Fibroblast of skin of left quadriceps (primary cell): ENCODE results near the gene SPOCK1.
"Not testable (repeated sequence)": the region's sequence is repeated elsewhere in the genome, so short reads cannot be mapped to it uniquely, and the experiment has no call there.

Experiments used
- DNase-seq, 2 experiments: peaks; one replicate each; pipeline ENCODE4 v3.0.0-alpha.2; 2013; ENCODE audit warnings: low read depth in 2 of 2

The SPOCK1 gene

DNA sequence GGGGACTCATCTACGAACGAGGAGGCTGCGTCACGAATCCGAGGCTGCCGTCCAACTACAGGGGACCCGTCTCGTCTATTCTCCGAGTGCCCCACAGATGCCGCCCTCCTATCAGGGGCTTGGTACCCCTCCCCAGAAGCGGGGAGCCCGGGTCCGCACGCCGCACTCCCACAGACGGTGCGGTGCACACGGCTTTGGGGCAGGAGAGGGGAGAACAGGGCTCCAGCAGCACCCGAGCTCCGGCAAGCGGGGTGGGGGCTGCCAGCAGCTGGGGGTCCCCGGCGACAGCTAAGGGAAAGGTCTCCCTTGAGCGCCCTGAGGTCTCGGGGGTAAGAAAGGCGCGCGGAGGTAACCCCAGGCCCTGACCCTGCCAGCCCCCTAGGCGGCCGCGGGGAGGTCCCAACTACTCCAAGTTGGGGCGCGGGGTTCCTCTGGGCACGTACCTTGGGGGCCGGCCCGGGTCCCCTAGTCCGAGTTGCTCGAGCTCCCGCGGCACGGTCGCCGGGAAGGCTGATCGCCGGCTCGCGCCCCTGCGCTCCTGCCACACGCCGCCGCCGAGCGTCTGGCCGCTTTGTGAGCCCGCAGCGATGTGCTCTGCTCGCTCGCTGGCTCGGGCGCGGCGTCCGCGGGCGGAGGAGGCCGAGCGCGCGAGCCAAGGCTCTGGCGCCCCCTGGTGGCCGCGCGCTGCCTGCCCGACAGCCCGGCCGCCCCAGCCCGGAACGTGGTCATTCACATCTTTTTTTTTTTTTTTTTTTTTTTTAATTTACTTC is at the start of gene SPOCK1:
TSS of gene SPOCK1 (minus strand) at position 591 of the 770 bp plus-strand sequence.
- peak; percentile 46 to 52 for DNase-seq

DNA sequence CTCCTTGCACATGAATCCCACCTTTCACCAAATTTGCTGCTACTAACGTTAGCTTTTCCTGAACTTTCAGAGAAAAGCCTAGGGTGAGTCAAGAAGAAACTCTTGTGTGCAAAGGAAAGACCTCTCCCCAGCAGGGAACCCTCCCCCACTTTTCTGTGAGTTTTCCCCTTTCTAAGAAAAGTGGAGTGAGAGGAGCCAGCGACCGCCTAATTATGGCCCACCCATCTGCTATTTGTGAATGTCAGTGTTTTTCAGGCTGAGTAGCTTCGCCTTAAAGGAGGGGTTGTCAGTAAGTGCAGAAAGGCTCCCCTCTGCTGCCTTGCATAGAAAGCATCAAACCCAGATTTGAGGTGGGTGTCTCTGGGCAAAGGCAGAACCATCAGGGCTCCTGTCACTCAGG is 46.8 kb upstream of the SPOCK1 start:
- DNase-seq = no peak

DNA sequence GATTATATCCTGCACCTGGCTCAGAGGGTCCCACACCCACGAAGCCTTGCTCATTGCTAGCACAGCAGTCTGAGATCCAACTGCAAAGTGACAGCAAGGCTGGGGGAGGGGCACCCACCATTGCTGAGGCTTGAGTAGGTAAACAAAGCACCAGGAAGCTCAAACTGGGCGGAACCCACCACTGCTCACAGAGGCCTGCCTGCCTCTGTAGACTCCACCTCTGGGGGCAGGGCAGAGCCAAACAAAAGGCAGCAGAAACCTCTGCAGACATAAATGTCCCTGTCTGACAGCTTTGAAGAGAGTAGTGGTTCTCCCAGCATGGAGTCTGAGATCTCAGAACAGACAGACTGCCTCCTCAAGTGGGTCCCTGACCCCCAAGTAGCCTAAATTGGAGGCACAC is 36.3 kb upstream of the SPOCK1 start:
- not testable (repeated sequence) for DNase-seq

DNA sequence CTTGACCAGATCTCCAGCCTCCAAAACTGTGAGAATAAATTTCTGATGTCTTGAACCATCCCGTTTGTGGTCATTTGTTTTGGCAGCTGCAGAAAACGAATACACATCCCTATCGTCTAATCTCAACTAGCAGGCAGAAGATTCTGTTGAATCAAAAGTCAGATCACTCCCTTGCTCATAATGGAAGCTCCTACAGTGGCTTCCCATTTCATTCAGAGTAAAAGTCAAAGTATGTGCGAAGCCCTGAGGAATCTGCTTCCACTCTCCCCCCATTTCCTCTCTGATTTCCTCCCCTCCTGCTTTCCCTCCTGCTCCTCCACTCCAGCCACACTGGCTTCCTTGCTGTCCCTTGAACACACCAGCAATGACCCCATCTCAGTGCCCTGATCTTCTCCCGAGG is 34.8 kb upstream of the SPOCK1 start:
- DNase-seq = no peak

DNA sequence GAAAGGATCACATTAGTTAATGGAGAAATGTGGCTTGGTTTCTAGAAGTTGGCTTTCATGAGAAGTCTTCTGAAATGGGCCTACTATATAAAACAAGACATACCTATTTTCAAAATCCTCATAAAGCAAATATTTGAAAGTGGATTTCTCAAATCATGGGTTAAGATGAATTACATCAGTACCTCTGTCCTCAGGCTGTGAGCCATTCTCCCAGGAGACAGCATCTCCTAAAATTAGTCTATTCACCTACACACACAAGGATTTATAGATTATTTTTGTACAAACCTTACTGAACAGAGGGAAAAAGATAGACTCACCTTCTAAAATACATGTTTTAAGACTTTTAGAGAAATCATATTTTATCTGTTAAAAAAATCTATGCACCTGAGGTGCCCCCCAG is 32.1 kb upstream of the SPOCK1 start:
- no peak for DNase-seq

DNA sequence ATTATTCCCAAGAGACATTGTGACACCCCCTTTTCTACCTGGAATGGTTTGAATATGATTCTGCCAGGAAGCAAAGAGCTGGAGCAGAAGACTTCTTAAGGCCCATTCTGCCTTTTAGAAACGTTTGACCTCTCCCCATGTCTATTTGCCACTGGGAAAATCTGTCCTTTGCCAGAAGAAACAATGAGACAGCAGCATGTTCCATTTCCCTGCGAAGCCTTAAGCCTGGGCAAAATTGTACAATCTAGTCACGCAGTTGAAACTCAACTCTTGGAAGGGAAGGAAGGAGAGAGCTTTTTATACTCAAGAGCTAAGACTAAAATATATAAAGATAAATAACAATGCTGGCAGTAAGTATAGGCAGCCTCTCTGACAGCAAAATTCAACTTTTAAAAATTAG is 22.1 kb upstream of the SPOCK1 start:
- no peak for DNase-seq

DNA sequence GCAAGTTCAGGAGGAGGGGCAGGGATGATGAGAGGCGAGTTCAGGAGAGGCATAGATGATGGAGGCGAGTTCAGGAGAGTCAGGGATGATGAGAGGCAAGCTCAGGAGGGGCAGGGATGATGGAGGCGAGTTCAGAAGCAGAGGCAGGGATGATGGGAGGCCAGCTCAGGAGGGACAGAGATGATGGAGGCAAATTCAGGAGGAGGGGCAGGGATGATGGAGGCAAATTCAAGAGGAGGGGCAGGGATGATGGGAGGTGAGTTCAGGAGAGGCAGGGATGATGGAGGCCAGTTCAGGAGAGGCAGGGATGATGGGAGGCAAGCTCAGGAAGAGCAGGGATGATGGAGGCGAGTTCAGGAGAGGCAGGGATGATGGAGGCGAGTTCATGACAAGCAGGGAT is 17.8 kb upstream of the SPOCK1 start:
- no peak for DNase-seq

DNA sequence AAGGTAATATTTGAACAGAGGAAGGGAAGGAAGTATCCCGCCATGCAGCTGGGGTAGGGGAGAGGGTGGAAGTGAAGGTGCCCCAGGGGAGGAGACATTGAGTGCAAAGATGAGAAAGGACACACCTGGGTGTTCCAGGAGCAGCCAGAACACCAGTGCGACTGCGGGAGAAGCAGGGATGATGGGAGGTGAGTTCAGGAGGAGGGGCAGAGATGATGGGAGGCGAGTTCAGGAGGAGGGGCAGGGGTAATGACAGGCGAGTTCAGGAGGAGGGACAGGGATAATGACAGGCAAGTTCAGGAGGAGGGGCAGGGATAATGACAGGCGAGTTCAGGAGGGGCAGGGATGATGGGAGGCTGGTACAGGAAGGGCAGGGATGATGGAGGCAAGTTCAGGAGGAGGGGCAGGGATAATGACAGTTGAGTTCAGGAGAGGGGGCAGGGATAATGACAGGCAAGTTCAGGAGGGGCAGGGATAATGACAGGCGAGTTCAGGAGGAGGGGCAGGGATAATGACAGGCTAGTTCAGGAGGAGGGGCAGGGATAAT is 17.2 kb upstream of the SPOCK1 start:
- DNase-seq = no peak

DNA sequence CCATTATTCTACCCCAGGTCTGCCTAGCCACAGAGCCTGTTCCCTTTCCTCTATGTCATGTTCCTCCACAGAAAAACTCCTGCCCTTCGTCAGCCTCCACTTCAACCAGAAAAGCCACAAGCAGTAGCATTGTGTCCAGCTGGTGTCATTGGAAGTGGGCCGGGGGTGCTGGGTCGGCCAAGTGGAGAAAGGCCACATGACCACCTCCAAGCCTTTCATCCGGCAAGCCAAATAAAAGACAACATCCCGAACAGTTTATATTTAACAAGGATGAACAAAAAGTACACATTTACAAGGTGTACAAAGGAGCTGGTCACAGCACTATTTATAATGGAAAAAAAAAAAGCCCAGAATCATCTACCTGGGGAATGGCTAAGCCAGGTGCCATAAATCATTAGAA is 16.1 kb upstream of the SPOCK1 start:
- DNase-seq = no peak

DNA sequence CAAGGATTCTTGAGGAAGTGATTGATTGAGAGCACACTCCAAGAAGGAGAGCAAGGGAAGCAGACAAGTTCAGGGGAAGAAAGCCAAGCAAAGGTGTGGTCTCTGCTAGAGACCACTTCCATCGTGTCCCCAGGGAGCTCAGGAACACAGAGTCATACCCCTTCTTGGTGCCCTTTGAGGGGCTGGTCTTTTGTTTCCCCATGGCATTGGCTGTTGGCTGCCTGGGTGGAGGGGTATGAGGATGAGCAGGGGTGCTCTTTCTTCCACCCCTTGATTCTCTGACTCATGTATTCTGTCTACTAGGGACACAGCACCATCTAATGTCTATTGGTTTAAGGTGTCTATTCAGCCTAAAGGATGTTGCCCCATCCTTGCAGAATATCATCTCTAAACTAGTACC is 11.5 kb upstream of the SPOCK1 start:
- no peak for DNase-seq

DNA sequence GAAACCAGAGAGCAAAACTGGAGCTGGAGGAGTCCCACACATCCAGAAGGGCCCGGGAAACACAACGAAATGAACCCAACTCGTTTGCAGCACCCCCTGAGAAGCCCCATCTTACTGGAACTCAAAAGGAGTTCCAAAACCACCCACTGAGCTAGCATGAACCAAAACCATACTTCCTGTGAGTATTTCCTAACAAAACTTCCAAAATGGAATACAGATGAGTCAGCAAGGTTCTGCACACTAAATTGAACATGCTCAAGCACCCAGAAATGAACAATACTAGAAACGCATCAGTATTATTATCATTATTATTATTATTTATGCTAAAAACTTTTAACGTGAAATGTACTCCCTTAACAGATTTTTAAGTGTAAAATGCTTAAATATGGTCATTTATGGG is 8.0 kb upstream of the SPOCK1 start:
- no peak for DNase-seq

DNA sequence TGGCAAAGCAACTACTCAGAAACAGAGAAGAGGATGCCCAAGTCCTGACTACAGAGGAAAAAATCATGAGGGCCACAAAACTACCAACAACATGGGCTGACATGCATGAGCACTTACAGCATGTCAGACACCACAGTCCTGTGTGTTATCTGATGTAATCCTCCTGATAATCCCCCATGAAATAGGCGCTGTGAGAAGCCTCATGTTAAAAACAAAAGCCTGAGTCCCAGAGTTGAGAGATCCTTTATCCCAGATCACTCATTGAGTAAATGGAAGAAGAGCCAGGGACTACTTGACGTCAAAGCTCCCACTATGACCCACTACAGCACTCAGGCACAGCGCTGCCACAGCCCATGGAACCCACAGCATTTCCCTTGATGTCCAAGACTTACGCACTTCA is 7.2 kb upstream of the SPOCK1 start:
- DNase-seq = no peak

DNA sequence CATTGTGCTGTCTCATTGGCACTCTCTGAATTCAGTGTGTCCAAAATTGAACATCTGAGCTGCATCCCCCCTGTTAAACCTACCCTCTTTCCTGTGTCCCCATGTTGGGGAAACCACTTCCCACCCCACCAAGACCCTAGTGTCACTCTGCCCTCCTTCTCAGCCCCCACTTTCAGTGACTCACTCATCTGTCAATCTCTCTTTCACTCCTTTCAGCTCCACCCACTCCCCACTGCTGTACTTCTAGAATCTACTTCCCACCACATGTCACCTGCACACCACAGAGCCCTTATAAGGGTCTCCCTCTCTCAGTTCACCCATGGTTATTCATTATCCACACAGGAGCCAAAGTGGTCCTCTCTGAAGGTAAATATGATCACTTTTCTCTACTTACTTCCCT is 5.8 kb upstream of the SPOCK1 start:
- no peak for DNase-seq

DNA sequence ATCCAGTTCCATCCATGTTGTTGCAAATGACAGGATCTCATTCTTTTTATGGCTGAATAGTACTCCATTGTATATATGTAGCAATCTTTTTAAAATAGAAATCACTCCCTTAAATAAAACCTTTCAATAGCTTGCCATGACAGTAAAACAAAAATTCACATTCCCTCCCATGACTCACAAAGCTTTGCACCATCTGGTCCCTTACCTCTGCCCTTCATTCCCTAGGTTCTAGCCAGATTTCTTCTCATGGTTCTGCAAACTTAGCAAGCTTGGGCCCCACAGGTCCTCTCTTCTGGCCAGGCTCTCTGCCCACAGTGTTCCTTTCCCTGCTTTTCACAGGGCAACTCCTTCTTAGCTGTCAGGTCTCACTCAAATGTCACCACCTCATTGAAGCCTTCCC is 4.3 kb upstream of the SPOCK1 start:
- no peak for DNase-seq

DNA sequence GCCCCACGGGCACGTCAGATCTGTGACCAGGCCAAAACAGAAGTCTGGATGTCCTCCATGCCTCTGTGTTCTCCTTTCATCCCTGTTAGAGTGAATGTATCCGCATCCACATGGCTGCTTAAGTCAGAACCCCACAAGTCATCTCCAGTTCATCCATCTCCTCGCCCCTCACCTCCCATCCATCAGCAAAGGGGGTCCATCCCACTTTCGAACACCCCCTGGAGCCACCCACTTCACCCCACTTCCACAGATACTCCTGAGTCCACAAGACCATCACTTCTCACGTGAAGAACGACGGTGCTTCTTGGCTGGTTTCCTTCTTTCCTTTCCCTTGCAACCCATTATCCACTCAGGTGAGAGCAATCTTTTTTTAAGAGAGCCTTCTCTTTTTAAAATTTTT is 3.5 kb upstream of the SPOCK1 start:
- DNase-seq = no peak

DNA sequence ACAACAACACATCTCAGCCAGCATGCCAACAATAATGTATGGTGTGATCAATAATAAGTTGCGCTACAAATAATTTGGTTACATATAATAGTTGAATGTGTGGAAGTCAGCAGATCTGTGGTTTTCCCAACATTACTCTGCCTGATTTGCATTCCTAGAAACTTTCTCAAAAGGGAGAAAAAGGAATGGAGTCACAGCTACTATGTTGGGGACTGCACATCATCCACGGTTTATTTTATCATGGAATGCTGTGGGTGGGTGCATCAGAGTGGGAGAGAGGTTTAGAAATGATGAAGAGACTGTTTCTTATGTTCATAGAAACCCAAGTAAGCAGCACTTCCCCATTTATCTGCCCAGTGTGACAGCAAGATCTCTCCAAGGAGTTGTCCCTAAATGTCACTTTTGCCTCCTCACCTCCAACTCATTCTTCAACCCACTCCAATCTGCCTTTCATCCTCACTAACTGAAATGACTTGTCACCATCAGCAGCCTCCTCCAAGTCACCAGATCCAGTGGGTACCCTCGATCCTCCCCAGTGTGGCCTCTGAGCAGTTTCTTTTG is 2.8 kb upstream of the SPOCK1 start:
- DNase-seq = no peak

DNA sequence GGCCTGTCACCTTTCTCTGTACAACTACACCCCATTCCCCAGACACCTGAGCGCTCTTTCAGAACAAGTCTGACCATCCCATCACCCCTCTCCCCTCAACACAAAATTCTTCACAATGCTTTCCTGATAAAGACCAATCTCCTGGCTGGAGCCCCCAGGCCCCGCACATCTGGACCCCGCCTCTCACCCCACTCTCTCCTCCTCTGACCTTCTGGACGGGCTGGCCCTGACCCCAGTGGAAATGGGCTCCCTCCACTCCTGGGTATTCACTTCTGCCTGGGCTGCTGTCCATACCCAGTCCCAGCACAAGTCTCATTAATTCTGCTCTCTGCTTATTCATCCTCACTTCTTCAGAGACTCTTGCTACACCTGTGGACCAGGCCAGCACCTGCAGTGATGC is 2.1 kb upstream of the SPOCK1 start:
- DNase-seq = no peak

DNA sequence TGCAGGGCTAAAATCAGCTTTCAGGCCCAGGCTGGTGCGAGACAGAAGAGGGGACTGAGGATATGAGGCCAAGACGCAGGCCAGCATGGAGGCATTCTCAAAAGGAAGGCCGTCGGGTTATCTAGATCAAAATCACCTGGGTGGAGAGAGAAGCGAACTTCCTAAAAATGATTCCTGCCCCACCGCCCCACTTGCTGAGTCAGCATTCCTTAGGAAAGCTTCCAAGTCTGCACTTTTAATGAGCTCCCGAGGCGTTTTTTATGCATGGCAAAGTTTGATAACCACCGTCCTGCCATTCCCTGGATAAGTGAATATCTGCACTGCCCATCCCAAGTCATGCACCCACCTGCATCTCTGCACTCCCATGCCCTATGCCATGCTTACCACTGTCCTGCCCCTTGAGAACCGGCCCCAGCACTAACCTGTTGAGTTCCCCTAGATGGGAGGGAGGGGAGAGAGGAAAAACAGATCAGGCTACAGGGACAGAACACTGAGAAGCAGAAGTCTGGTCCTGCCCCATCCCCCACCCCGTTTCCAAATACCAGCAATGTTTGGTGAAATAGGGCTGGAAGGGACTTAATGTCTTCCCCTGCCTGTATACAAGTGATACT is 1.6 kb upstream of the SPOCK1 start:
- DNase-seq = no peak

DNA sequence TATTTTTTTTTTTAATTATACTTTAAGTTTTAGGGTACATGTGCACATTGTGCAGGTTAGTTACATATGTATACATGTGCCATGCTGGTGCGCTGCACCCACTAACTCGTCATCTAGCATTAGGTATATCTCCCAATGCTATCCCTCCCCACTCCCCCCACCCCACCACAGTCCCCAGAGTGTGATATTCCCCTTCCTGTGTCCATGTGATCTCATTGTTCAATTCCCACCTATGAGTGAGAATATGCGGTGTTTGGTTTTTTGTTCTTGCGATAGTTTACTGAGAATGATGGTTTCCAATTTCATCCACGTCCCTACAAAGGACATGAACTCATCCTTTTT is 351 bp upstream of the SPOCK1 start:
- not testable (repeated sequence) for DNase-seq

DNA sequence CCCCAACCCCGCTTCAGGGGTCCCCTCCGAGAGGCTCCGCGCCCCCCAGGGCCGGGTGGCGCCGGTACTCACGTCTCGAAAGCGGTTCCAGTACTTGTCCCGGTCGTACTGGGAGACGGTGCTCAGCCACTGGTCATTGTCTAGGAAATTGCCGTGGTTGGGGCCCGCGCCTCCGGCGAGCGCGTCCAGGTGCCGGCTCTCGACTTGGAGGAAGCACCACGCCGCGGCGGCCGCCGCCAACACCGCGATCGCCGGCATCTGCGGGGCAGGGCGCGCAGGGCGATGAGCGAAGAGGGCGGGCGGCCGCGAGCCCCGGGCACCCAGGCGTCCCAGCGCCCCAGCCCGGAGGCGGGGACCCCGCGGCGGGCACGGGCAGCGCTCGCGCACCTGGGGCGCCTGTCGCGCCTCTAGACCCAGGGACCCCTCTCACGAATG is 808 bp downstream of the SPOCK1 start:
- DNase-seq = no peak

DNA sequence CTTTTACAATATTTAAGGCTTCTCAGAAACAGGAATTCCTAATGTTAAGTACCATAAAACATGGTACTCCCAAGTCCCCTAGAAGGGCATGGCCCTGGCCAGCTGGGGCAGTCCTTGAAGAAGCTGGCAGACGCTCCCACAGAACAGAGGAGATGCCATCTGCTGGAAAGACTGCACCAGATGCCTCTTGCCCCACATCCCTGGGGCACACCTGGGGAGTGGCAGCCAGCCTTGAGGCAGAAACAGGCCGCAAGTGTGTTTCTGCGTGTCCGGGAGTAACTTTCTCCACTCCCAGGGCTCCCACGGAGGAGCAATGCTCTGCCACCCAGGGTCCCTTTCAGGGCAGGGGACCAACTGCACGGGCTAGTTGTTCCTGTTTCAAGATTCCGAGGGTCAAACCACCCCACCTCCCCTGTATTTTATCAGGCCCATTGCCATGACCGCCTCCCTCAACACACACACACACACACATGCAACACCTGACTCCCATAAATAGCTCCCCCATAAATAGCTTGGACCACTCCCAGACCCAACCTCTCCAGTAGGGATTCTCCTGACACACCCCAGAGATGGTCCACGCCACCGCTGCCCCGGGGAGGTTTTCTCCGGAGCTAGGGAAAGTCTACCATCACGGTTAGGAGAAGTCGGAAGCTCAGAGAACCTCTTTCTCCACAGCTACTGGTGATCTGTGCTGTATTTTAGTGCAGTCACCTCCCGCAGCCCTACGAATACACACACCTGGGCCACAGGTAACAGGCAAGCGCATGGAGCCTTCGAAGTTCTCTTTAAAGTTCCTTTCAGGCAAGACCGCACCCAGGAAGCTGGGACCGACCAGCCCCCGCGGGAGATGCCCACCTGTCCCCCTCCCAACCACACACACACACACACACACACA is 1.5 kb downstream of the SPOCK1 start:
- no peak for DNase-seq

DNA sequence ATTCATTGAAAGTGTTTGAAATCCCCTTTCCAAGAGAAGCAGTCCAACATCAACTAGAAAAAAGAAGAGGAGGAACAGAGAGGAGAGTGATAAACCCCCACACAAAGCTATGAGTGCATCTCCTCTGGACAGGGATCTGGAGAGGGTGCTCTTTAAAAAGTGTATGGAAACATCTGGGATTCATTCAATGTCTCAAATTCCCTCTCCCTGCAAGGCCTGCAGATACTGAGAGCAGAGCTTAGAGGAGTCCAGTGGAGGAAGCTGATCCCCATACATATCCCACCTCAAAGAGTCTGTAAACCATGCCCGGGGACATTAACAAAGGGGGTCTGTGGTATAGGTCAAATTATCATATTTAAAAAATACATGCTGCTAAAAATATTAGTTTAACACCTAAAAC is 2.2 kb downstream of the SPOCK1 start:
- no peak for DNase-seq
